GM18519 (cell line): Measurements from ENCODE around the gene PTK7.
"Not testable (repeated sequence)": the region's sequence is repeated elsewhere in the genome, so short reads cannot be mapped to it uniquely, and the experiment has no call there.

Experiments used
- ATAC-seq: cut with Tn5 transposase; IDR thresholded peaks from one replicate; pipeline ENCODE4 v1.9.1; 2021; ENCODE audit warnings: mild to moderate bottlenecking, moderate library complexity; ENCODE audit not compliant: unreplicated experiment, low FRiP score

The PTK7 gene

GRCh38 chr6:43075670-43076463 is at the start of gene PTK7:
Gene PTK7 (plus strand): TSS chr6:43076314. CDS start chr6:43076489, 175 bp downstream.
- no peak for ATAC-seq

GRCh38 chr6:43026365-43026764 is 49.7 kb upstream of the PTK7 start:
- ATAC-seq, result no peak

- ATAC-seq, result no peak
These were observed 47.0 kb upstream of the PTK7 start for GRCh38 chr6:43029120-43029519.

GRCh38 chr6:43032326-43032725 is 43.8 kb upstream of the PTK7 start:
- ATAC-seq, result no peak

DNA sequence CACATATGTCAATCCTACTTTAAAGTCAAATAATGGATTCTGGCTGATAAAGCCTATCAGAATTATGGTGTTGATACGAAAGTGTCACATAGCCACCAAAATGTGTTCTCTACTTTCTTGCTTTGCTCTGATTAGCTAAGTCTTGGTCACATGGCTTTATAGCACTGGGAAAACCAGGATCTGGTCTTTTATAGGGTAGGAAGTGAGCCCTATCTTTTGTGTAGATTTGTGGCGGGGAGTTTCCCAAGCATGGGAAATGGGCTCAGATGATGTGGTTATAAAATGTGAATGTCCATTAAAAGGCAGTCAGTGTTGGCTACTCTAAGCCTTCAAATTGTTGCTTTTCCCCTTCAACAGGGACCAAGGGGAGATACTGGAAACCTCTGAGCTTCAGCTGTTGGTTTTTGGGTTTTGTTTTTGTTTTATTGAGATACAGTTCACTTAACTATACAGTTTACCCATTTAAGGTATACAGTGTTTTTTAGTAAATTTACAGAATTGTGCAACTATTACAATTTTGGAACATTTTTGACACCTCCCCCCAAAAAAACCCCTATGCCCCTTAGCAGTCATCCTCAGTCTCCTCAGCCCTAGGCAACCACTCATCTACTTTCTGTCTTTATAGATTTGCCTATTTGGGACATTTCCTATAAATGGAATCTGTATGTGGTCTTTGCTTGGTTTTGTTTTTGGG is 42.5 kb upstream of the PTK7 start:
- ATAC-seq, result no peak

GRCh38 chr6:43034190-43034525 is 42.0 kb upstream of the PTK7 start:
- no peak for ATAC-seq

DNA sequence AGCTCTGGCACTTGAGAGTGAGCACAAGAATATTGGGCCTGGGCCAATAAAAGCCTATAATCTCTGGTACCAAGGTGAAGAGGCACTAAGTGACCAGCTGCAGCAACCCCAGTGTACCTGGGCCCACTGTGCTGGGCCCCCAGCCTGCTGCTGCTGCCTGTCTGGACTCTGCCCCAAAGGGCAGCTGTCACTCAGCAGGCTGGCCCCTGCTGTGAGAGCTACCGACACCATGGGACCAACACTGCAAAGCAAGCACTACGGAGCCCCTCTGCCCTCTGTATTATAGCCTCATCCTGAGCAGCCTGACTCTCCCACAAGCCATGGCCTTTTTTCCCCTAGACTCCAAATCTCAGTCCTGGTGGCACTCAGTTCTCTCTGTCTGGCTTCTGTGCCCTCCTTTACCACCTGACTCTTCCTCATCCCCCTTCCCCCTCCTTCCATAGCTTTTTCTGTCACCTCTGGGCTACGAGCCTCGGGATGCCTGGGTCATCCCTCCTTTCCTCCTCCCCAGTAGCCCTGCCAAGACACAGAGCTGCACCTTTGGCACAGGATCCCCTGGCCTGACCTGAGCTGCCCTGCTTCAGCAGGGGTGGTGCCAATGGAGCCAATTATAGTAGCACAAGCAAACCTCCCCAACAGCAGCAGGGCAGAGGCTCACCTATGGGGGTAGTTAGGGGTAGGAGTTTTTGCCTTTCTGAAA is 40.5 kb upstream of the PTK7 start:
- ATAC-seq, result no peak

- no peak for ATAC-seq
These were observed 39.4 kb upstream of the PTK7 start for GRCh38 chr6:43036712-43037111.

DNA sequence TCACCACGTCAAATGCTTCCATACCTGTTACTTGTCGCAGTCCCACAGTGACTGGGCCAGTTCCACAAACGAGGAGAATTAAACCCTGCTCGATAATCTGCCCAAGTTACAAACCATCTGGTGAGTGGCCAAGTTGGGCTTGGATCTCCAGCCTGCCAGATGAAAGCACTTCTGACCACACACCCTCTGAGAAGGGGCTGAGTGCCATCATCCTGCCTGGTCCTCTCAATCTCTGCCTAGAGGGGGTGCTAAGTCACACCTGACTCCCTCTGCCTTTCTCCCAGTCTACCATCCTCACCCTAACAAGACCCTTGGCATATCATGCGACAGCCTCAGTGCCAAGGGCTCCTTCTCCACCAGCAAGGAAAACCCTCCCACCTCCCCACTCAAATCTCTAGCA is 38.9 kb upstream of the PTK7 start:
- no peak for ATAC-seq

DNA sequence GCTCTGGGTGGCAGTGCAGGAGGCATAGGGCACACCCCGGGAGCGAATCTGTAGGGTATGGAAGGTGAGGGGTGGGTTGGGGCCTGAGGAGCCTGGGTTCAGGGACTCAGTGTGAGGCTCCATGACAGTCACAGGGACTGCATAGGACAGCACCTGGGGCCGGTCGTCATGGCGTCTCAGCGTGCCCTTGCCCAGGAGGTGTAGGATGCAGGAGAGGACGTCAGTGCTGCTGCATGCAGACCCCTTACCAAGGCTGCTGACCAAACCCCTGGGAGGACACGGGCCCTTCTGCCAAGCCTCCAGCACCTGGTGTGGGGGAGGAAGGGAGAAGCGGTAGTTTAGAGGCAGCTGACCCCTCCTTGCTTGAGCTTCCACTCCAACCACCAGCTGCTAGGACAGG is 38.4 kb upstream of the PTK7 start:
- ATAC-seq, result no peak

- no peak for ATAC-seq
These were observed 37.4 kb upstream of the PTK7 start for GRCh38 chr6:43038727-43039126.

GRCh38 chr6:43040542-43041257 is 35.4 kb upstream of the PTK7 start:
- no peak for ATAC-seq

GRCh38 chr6:43041475-43041874 is 34.6 kb upstream of the PTK7 start:
- not testable (repeated sequence) for ATAC-seq

GRCh38 chr6:43043310-43043709 is 32.8 kb upstream of the PTK7 start:
- no peak for ATAC-seq

- no peak for ATAC-seq
These were observed 30.7 kb upstream of the PTK7 start for GRCh38 chr6:43045371-43045930.

- no peak for ATAC-seq
These were observed 28.1 kb upstream of the PTK7 start for GRCh38 chr6:43047998-43048397.

GRCh38 chr6:43050981-43051380 is 25.1 kb upstream of the PTK7 start:
- no peak for ATAC-seq

- ATAC-seq, result no peak
These were observed 23.8 kb upstream of the PTK7 start for GRCh38 chr6:43052225-43052841.

GRCh38 chr6:43052842-43053544 is 23.1 kb upstream of the PTK7 start:
- ATAC-seq, result no peak
